Activated CD4-positive, CD25-positive, alpha-beta regulatory T cell treated with anti-CD3 and anti-CD28 coated beads, Interleukin-2, amount 50 U/mL, for 24 hours (primary cell): ENCODE data around the gene SUMO3.

Experiments
- ATAC-seq, 2 donors: fragments of 150-1000 bp; cut with Tn5 transposase; one replicate each; pipeline ENCODE4 v1.10.0; 2021; ENCODE audit warnings: mild to moderate bottlenecking in 1 of 2, moderate library complexity in 1 of 2

SUMO3 gene

GRCh38 chr21:44778094-44778493 is 39.8 kb downstream of the SUMO3 start:
- no peak for ATAC-seq

DNA sequence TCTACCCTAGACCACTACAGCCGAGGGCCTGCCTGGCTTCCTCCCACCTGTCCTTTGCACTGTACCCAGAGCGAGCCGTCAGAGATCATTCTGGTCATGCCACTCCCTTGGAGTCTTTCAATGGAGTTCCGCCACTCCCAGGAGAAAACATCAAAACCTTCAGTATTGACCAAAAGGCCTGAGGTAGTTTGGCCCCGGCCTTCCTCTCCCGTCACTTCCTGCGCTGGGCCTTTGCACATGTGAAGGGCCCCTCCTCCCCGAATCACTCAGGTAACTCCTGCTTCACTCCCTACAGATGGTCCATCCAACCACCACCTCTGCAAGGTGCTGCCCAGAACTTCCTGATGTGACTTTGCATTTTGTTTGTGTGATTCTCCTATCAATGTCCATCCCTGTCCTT is 42.9 kb downstream of the SUMO3 start:
- no peak for ATAC-seq

DNA sequence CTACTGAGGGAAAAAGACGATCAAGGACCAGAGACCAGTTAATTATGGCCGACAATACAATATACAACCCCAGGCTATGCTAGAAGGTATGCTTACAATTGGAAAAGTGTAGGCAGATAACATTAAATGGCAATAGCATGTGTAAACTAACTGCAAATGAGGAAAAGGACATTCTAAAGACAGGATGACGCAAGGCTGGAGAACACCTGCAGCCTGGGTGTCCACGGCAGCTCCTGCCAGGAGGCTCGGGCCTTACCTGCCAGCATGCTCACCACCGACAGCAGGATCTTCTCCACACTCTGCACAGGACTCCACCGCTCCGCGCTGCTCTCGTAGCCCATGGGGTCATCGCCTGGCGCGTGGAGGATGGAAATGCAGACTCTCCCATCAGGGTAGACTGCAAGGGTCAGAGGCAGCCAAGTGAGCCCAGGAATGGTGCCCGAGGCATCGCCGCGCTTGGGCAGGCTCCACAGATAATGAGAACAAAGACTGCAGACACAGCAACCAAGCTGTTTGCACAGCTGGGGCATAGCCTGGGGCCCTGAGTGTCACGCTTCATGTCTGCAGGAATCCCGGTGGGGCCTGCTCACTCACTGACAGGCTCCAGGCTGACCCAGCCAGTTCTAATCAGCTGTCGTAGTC is 44.5 kb downstream of the SUMO3 start:
- no peak for ATAC-seq

DNA sequence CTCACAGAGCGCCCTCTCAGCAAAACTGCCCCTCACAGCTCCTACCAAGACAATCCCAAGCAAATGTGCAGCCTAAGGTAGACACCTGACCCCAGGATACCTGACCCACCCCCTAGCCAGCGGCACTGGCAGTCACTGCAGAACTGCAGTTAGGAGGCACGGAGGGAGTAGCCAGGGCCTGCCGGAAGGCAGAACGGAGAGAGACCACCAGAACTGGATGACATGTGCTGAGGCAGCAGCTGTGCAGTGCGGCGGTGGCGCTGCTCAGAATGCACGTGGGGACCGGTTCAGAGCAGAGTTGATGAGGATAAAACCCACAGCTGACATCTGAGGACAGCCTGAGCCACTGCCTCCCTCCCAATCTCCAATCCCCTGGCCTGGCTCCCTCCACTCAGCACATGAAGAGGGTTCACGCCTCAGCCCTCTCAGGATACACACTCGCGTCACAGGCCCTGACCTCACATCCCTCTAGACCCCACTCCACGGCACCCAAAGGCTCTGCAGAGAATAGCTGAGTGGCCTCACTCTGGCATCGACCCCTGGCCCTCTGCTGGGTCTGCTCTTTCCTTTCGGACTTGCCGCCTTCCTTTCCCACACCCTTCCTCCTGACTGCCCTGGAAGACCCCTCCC is 45.9 kb downstream of the SUMO3 start:
- ATAC-seq: no peak

DNA sequence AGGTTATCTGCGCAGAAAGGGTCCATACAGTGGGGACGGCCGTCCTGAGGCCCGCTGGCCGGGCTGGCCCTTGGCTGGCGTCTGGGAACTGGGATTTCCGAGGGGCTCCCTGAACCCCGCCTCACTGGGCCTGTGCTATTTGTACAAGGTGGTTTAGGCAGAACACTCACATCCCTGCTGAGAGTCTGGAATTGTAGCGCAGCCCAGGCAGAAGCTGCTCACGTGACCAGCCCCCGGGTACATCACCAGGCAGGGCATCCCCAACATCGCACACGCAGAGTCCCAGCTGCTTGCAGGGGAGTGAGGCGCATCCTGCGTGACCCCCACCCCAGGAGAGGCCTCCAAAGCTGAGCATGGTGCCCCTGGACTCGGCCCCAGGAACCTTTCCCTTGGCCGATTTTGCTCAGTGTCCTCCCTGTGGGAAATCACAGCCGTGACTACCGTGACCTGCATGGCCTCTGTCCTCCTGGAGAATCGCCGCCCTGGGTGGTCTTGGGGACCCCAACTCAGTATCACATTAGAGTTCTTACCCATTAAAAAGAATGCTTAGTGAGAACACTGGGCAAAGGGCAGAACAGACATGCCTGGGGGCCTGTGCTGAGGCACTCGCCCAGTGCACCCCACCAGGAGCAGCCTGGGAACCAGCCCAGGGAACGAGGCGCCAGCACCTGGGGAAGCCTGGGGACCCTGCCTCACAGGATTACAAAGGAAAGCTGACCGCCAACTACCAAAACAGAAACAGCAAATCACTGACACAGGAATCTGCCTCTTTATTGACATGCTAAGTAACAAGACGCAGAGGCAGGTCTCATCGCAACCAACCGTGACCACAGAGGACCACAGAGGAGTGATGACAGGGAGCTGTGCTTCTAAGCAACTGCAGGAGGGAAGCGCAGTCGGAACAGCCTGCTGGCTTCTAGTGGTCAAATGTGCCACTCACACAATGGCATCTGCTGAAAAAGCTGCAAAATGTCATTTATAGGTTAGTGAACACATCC is 49.7 kb downstream of the SUMO3 start:
- ATAC-seq: no peak

DNA sequence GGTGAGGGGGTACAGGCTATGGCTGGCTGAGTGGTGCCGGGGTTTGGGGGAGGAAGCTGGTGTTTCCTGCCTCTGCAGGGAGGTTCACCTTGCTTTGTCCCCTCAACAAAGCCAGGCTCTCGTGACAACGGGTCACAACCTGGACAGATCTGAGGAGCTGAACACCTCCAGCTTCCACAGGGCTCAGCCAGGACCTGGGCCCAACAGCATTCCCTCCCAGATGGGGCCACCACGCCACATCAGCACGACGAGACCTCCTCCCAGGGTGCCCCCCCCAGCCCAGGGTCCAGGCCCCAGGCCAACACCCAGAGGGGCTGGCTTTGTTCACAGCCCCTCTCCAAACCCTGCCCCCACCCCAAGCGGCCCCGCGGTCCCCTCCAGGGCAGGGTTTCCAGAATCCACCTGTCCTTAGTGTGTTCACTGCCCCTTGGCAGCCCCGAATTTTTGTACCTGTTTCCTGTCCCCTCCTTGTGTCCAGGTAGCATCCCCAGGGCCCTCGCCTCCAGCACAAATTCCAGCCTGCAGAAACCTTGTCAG is 51.0 kb downstream of the SUMO3 start:
- ATAC-seq: no peak

DNA sequence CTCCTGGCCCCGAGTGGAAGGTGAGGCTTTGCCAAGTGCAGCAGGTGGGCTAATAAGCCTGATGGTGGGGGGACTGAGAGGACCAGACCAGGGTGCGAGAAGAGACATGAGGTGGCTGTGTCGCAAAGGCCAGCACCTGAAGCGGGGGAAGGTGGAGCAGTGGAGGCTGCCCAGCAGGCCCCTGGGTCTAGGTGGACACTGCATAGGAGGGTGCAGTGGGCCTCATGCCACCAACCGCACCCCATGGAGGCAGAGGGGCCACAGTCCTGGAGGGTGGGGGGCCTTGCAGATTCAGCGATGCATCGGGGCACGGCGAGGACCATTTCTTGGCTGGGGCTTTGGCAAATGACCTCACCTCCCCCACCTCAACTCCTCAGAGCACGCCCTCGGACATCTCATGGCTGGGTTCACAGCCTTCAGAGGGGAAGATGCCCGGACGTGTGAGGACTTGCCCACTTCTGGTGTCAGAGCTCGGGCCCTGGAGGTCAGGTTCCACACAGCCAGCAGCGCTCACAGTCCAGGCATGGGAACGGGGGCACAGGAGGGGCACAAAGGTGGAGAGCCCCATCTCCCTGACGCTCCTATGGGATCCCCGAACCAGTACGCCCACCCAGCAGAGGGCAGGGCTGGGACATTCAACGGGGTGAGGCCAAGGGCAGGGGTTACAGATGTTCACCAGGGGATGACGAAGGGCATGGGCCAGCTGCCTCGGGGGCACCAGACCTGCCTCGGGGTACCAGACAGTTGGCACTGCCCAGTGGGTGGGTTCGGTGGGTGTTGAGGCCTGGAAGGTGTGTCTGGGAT is 51.6 kb downstream of the SUMO3 start:
- ATAC-seq: no peak

GRCh38 chr21:44765231-44766013 is 52.4 kb downstream of the SUMO3 start:
- ATAC-seq: peak; percentile 27 to 65

DNA sequence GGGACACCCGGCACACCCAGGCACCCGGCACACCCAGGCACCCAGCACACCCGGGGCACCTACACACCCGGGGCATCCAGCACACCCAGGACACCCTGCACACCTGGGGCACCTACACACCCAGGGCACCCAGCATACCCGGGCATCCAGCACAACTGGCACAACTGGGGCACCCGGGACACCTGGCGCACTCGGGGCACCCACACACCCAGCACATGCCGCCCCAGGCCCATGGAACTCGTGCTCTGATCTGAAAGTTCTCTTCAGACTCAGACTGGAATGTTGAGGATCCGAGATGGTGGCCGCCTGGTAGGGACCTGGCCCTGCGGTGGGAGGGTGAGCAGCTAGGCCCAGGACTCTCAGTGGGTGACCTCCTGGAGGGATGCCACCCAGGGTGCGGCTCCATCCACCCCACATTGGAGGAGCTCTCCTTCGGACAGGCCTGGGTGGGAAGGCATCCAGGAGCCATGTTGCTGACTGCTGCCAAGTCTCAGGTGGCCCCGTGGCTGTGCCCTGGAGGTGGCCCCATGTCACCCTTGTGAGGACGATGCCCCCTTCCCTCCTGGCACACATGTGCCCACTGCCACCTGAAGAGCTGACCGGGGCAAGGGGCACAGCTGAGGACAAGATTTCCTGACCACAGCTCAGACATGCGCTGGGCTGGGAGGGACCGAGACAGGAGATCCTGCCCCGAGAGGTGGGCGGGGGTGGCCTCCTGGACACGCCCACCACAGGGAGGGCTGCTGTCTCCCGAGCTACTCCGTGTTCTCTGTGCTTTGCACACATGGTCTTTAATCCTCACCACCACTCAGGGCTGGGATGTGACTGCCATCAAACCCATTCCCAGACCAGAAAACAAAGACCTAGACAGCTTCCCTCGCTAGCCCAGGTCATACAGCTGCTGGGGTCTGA is 53.3 kb downstream of the SUMO3 start:
- ATAC-seq: no peak

DNA sequence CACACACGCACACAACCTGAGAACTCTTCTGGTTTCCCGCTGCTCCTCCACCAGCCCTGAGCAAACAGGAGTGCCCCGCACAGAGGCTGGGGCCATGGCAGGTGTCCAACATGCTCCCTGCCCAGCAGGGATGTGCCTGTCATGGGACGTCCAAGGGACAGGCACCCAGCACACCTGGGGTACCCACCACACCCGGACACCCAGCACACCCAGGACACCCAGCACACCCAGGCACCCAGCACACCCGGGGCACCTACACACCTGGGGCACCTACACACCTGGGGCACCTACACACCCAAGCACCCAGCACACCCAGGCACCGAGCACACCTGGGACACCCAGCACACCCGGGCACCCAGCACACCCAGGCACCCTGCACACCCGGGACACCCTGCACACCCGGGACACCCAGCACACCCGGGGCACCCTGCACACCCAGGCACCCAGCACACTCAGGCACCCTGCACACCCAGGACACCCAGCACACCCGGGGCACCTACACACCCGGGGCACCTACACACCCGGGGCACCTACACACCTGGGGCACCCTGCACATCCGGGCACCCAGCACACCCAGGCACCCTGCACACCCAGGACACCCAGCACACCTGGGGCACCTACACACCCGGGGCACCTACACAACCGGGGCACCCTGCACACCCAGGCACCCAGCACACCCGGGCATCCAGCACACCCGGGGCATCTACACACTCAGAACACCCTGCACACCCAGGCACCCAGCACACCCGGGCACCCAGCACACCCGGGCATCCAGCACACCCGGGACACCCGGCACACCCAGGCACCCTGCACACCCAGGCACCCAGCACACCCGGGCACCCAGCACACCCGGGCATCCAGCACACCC is 54.2 kb downstream of the SUMO3 start:
- ATAC-seq: no peak

DNA sequence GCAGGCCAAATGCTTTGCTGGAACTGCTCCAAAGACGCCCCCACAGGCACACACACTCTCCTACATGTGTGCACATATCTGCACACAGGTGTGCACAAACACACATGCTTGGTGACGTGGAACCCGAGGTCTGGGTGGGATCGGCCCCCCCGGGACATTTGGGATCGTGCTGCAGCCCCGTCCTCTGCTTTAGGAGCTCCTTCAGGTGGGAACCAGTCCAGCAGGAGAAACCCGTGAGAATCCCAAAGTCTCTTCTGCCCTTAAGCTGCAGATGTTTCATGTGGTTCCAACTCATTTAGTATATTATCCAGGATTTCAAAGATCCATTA is 54.8 kb downstream of the SUMO3 start:
- no peak for ATAC-seq

- no peak for ATAC-seq
Measured at GRCh38 chr21:44762221-44763049, 55.4 kb downstream of the SUMO3 start.

DNA sequence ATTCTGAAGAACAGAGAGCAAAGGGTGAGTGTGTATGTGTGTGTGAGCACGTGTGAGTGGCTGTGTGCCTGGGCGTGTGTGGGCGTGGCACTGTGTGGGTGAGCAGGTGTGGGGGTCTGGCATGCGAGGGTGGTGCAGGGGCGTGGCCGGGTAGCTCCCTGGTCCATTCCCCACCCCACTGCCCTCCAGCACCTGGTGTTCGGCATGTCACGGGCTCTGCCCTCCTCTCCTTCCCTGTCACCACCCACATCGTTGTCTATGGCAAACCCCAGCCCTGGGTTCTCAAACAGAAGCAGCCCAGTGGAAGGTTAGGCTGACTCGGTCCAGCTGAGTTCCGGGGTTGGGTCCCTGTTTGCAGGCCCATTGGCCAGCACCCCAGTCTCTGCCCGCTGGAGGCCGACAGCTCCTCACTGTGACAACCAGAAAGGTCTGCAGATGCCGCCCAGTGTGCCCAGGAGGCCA is 56.1 kb downstream of the SUMO3 start:
- no peak for ATAC-seq

DNA sequence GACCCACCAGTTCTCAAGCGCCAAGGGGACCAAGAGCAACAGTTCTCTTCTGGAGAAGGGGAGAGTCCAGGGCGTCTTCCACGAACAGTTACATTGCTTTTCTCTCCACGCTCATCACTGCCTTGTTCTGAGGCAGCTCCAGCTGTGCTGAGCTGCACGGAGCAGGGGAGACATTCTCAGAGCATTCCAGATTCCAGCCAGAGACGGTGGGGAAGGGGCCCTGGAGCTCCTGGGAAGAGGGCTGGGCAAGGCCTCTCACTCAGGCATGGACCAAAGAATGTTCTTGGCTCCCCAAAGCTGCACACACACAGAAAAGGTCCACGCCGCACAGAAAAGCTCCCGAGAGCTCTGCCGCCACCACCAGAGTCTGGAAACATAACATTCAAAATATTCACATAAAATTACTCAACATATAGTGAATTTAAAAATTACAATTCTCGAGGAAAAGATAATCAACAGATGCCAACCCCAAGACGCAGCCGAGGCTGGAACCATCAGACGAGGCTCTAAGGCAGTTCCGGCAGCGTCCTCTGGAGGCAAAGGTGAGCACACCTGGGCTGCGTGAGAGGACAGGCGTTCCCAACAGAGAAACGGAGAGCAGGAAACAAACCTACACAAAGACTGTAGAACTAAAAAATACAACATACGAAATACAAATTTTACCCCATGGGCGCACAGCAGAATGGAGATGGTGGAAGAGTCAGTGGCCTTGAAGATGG is 56.7 kb downstream of the SUMO3 start:
- no peak for ATAC-seq

DNA sequence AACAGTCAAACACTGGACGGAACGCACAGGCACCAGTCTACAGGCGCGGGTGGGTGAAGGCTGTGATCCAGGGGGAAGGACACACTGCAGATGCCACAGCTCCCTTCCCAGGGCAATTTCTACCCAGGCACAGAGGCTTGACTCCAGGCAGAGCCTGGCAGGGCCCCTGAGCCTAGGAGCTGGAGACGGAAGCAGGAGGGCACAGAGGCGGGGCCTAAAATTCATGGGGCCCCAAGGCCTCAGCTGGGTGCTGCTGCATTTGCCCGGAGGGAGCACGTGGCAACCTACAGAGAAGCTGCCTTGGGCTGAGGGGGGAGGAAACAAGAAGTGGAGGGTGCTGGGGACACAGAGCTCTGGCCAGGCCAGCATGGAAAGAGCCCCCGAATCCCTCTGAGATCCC is 57.5 kb downstream of the SUMO3 start:
- no peak for ATAC-seq

GRCh38 chr21:44759628-44760285 is 58.1 kb downstream of the SUMO3 start:
- ATAC-seq: no peak
